OCI-M2 (cell line): ENCODE results near the gene CTF1.
"Not testable (repeated sequence)": the region's sequence is repeated elsewhere in the genome, so short reads cannot be mapped to it uniquely, and the experiment has no call there.

Source experiments
- DNase-seq: peaks from one replicate; lab custom pipeline; 2025; ENCODE audit not compliant: unreplicated experiment; lab: John Stamatoyannopoulos, UW

Gene CTF1

DNA sequence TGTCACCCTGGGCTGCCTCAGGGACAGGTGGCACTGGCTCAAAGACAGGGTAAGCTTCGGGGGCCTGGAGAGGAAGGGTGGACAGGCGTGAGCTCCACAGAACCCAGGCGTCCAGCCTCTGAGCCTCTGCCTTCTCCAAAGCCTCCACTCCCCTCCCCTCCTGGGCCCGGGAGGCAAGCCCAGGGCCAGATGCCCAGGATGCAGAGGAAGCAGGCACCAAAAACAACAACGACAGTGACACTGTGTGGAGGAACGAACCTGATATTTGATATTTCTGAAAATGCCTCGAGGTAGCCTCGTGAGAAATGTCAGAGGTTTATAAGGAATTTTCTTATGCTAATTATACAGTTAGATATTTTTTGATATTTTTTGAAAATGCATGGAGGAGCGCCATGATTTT lies 8.5 kb upstream of the CTF1 start:
- no peak for DNase-seq

GRCh38 chr16:30888856-30889499 lies 7.4 kb upstream of the CTF1 start:
- no peak for DNase-seq

DNA sequence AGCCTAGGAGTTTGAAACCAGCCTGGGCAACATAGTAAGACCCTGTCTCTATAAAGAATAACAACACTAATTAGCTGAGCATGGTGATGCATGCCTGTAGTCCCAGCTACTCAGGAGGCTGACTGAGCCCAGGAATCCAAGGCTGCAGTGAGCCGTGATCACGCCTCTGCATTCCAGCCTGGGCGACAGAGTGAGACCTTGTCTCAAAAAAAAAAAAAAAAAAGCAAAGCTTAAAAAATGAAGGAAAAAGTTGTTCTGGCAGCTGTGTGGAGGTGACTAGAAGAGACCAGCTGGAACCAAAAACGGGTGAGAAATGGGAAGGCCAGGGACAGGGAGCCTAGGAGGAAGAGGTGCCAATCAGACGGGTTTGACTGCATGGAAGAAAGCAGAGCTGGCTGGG lies 6.7 kb upstream of the CTF1 start:
- DNase-seq, result no peak

DNA sequence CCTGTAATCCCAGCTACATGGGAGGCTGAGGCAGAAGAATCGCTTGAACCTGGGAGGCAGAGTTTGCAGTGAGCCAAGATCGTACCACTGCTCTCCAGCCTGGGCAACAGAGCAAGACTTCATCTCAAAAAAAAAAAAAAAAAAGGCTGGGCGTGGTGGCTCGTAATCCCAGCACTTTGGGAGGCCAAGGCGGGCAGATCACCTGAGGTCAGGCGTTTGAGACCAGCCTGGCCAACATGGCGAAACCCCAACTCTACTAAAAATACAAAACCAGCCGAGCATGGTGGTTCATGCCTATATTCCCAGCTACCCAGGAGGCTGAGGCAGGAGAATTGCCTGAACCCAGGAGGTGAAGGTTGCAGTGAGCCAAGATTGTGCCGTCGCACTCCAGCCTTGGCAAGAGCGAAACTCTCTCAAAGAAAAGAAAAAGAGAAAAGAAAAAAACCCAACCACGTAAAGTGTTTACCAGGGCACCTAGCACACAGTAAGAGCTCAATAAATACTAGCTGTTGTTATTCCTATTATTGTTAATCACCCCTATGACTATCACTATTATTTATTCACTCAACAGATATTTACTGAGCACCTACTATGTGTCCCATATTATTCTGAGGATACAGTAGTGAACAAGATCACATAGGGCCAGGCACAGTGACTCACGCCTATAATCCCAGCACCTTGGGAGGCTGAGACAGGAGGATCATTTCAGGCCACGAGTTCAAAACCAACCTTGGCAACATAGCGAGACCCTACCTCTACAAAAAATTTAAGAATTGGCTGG lies 5.2 kb upstream of the CTF1 start:
- DNase-seq, result not testable (repeated sequence)

DNA sequence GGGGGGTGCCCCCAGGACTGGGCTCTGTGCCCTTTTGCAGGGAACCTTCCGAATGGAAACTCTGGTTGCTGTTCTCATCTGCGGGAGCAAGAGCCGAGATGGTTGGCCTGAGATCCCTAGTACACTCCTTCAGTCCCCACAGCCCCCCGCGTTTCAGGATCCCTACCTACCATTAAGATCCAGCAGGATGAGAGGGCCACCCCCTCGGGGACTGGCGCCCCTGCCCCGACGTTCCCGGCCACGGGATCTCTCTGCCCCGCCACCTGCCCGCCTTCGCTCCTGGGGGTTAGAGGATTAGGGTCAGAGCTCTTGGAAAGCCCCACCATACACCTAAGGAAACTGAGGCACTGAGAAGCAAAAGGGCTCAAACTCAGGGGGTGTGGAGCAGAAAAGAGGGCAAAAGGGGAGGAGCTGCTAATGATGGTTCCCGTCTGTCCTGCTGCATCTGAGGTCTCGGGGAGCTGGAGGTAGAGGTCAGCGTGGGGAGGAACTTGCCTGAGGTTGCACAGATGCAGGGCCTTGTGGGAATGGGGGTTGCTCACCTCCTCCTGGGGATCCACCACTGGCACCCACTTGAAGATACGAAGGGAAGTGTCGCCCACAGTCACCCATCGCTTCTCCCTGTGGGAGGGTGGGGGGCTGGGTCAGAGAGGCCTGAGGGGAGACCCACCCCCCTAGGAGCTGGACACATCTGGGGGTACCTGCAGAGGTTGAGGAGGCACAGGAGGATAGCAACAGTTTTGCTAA lies 3.6 kb upstream of the CTF1 start:
- no peak for DNase-seq

- DNase-seq, result no peak
These were observed 3.0 kb upstream of the CTF1 start for GRCh38 chr16:30893417-30893743.

GRCh38 chr16:30893744-30894539 lies 2.5 kb upstream of the CTF1 start, which contains the start of gene BCL7C:
Gene BCL7C, minus strand, starts transcription at chr16:30894077. Its CDS starts 133 bp downstream, at chr16:30893944.
- DNase-seq, result no peak

DNA sequence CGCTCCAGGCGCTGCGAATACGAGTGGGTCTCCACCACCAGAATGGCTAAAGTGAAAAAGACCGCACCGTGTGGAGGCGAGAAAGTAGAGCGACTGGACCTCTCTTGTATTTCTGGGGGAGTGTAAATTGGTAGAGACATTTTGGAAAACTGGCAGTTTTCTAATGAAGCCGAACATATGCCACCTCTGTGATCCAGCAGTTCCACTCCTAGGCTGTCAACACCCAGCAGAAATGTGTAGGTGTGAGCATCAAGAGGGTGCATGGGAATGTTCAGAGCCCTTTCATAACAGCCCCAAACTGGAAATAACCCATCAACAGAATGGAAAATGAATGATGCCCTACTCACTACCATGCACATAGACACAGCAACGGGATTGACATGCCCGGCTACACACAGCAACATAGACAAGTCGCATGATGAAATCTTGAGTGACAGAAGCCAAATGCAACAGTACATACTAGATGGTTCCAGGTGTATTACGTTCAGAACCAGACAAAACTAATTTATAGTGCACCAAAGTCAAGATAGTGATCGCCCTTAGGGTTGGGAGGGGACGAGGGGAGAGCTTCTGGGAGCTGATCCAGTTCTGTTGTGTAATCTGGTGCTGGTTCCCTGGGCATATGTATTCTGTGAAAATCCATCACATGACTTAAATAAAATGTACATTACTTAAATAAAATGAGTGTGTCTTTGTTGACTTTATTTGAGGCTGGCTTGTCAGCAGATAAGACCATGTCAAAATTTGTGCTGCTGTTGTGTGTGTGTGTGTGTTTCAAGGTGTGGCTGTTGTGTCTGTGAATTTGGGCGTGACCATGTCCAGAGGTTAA lies 1.7 kb upstream of the CTF1 start:
- no peak for DNase-seq

- DNase-seq, result no peak
These were observed 670 bp upstream of the CTF1 start for GRCh38 chr16:30895627-30896260.

GRCh38 chr16:30896889-30897733 lies 697 bp downstream of the CTF1 start:
- DNase-seq, result no peak

DNA sequence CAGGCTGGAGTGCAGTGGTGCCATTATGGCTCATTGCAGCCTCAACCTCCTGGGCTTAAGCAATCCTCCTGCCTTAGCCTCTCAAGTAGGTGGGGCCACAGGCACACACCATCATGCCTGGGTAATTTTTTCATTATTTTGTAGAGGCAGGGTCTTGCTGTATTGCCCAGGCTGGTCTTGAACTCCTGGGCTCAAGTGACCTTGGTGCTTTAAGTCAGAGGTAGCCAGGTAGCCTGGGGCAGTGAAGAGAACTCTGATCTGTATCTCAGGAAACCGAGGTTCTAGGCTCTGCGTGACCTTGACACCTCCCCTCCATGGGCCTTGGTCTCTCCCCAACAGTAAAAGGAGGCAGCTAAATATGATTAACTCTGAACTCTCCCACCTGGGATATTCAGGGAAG lies 3.4 kb downstream of the CTF1 start:
- DNase-seq, result no peak

DNA sequence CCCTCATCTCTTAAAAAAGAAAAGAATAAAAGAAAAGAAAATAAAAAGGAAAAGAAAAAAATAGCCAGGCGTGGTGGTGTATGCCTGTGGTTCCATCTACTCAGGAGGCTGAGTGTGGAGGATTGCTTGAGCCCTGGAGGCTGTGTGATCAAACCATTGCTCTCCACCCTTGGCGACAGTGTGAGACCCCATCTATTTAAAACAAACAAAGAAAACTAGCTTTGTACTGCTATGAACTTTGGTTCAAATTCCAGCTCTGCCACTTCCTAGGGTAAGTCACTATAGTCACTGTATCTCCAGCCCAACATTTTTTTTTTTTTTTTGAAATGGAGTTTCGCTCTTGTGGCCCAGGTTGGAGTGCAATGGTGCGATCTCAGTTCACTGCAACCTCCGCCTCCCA lies 4.2 kb downstream of the CTF1 start:
- DNase-seq, result no peak

- DNase-seq, result no peak
These were observed 5.0 kb downstream of the CTF1 start for GRCh38 chr16:30901201-30902028.

DNA sequence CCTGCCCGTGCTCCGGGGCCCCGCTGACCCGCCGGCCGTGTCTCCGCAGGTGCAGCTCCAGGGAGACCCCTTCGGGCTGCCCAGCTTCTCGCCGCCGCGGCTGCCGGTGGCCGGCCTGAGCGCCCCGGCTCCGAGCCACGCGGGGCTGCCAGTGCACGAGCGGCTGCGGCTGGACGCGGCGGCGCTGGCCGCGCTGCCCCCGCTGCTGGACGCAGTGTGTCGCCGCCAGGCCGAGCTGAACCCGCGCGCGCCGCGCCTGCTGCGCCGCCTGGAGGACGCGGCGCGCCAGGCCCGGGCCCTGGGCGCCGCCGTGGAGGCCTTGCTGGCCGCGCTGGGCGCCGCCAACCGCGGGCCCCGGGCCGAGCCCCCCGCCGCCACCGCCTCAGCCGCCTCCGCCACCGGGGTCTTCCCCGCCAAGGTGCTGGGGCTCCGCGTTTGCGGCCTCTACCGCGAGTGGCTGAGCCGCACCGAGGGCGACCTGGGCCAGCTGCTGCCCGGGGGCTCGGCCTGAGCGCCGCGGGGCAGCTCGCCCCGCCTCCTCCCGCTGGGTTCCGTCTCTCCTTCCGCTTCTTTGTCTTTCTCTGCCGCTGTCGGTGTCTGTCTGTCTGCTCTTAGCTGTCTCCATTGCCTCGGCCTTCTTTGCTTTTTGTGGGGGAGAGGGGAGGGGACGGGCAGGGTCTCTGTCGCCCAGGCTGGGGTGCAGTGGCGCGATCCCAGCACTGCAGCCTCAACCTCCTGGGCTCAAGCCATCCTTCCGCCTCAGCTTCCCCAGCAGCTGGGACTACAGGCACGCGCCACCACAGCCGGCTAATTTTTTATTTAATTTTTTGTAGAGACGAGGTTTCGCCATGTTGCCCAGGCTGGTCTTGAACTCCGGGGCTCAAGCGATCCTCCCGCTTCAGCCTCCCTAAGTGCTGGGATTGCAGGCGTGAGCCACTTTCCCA lies 5.9 kb downstream of the CTF1 start:
- no peak for DNase-seq

GRCh38 chr16:30903002-30903401 lies 6.6 kb downstream of the CTF1 start:
- no peak for DNase-seq

- DNase-seq, result no peak
These were observed 7.2 kb downstream of the CTF1 start for GRCh38 chr16:30903596-30903995.
